Suprapubic skin (tissue), 4 donors: ENCODE measurements around the gene MUC5AC. TPM values are rescaled to one million over a fixed set of nuclear protein-coding genes. Genes with fewer than 3 reads are reported as not detected.
"Not testable (repeated sequence)": the region's sequence is repeated elsewhere in the genome, so short reads cannot be mapped to it uniquely, and the experiment has no call there.

Source experiments
- DNase-seq, 2 donors: peaks; one replicate each; pipeline ENCODE4 v3.0.0-alpha.2; 2019; ENCODE audit warnings: low spot score in 2 of 2
- H3K27ac ChIP-seq: fragments of 200-600 bp; sonication (generic); one replicate; pipeline ENCODE4 v1.5.1; 2019
- H3K27me3 ChIP-seq: fragments of 200-600 bp; sonication (generic); one replicate; pipeline ENCODE4 v1.5.1; 2019
- H3K36me3 ChIP-seq: fragments of 200-600 bp; sonication (generic); one replicate; pipeline ENCODE4 v1.5.1; 2019
- H3K4me1 ChIP-seq: fragments of 200-600 bp; sonication (generic); one replicate; pipeline ENCODE4 v1.5.1; 2019
- H3K4me3 ChIP-seq: fragments of 200-600 bp; sonication (generic); one replicate; pipeline ENCODE4 v1.5.1; 2019; ENCODE audit warnings: mild to moderate bottlenecking
- H3K9me3 ChIP-seq: fragments of 200-600 bp; sonication (generic); one replicate; pipeline ENCODE4 v1.5.1; 2019
- CTCF ChIP-seq, 2 donors: fragments of 200-600 bp in 1 of 2; fragments of 450-650 bp in 1 of 2; sonication (generic) in 1 of 2; IDR thresholded peaks; one replicate each; pipeline ENCODE4 v1.5.1; 2016 to 2019; ENCODE audit warnings: antibody characterized with exemption in 2 of 2, mild to moderate bottlenecking in 1 of 2, moderate library complexity in 1 of 2
- EP300 ChIP-seq: sonication (generic); formaldehyde crosslinking; IDR thresholded peaks from one replicate; pipeline ENCODE4 v1.6.1; 2017; ENCODE audit warnings: antibody characterized with exemption
- POLR2A ChIP-seq, 2 donors: fragments of 450-650 bp; IDR thresholded peaks; one replicate each; pipeline ENCODE4 v1.6.1; 2017; ENCODE audit warnings: antibody characterized with exemption in 2 of 2, mild to moderate bottlenecking in 2 of 2, moderate library complexity in 2 of 2
- POLR2AphosphoS5 ChIP-seq, 3 donors: sonication (generic); formaldehyde crosslinking; IDR thresholded peaks; one replicate each; pipeline ENCODE4 v1.6.1; 2017; ENCODE audit warnings: antibody characterized with exemption in 3 of 3
- WGBS: methylation state at CpG from one replicate; pipeline ENCODE4 v1.1.5; 2018; 5-methylcytosine and 5-hydroxymethylcytosine counted together
- total RNA-seq, 4 donors: library from RNA; depleted of rRNA; stranded (reverse); fragments of >200 nt; gene quantifications; one replicate each; pipeline ENCODE4 v1.1.0, GENCODE V29; 2016

MUC5AC gene
- total RNA-seq, 4 donors from 2014 or later: not detected

GRCh38 chr11:1179641-1180040 is 21.9 kb downstream of the MUC5AC start:
- no peak overlapping the region for H3K27ac ChIP-seq
- TF ChIP-seq POLR2AphosphoS5 (IDR thresholded peaks at IDR 0.05) (no peak), CTCF (IDR thresholded peaks at IDR 0.05) (no peak), POLR2A (IDR thresholded peaks at IDR 0.05) (no peak), EP300 (no peak)
- WGBS: 71% methylated on average over 5 of the region's 17 CpGs
- DNase-seq: no peak
- no peak overlapping the region for H3K4me3 ChIP-seq
- no peaks in the 10 kb centered on the region for H3K4me1 ChIP-seq
- H3K27me3 ChIP-seq: peaks cover 28% of the 10 kb centered on the region
- no peaks in the 10 kb centered on the region for H3K36me3 ChIP-seq
- no peaks in the 10 kb centered on the region for H3K9me3 ChIP-seq

GRCh38 chr11:1180171-1180570 is 22.4 kb downstream of the MUC5AC start:
- Histone ChIP-seq H3K4me3 (no peak overlapping the region), H3K27me3 (peaks cover 28% of the 10 kb centered on the region), H3K9me3 (no peaks in the 10 kb centered on the region), H3K36me3 (no peaks in the 10 kb centered on the region), H3K27ac (no peak overlapping the region), H3K4me1 (no peaks in the 10 kb centered on the region)
- no CpG with 5 or more reads among the region's 15 CpGs for WGBS
- TF ChIP-seq POLR2AphosphoS5 (IDR thresholded peaks at IDR 0.05): no peak
- no peak for TF ChIP-seq CTCF (IDR thresholded peaks at IDR 0.05)
- no peak for TF ChIP-seq EP300
- TF ChIP-seq POLR2A (IDR thresholded peaks at IDR 0.05): no peak
- no peak for DNase-seq

GRCh38 chr11:1180947-1181391 is 23.2 kb downstream of the MUC5AC start:
- WGBS: 82% methylated on average over 21 of the region's 29 CpGs
- Histone ChIP-seq H3K4me1 (no peaks in the 10 kb centered on the region), H3K4me3 (no peak overlapping the region), H3K27ac (no peak overlapping the region), H3K9me3 (no peaks in the 10 kb centered on the region), H3K27me3 (peaks cover 31% of the 10 kb centered on the region), H3K36me3 (no peaks in the 10 kb centered on the region)
- no peak for DNase-seq
- TF ChIP-seq CTCF (IDR thresholded peaks at IDR 0.05) (no peak), POLR2AphosphoS5 (IDR thresholded peaks at IDR 0.05) (no peak), POLR2A (IDR thresholded peaks at IDR 0.05) (no peak), EP300 (no peak)

GRCh38 chr11:1181420-1181819 is 23.7 kb downstream of the MUC5AC start:
- H3K9me3 ChIP-seq: no peaks in the 10 kb centered on the region
- H3K4me3 ChIP-seq: no peak overlapping the region
- no CpG with 5 or more reads among the region's 10 CpGs for WGBS
- no peaks in the 10 kb centered on the region for H3K36me3 ChIP-seq
- H3K27me3 ChIP-seq: peaks cover 35% of the 10 kb centered on the region
- TF ChIP-seq POLR2AphosphoS5 (IDR thresholded peaks at IDR 0.05) (no peak), EP300 (no peak), CTCF (IDR thresholded peaks at IDR 0.05) (no peak), POLR2A (IDR thresholded peaks at IDR 0.05) (no peak)
- DNase-seq: no peak
- H3K27ac ChIP-seq: no peak overlapping the region
- H3K4me1 ChIP-seq: no peaks in the 10 kb centered on the region

- no peak for DNase-seq
- Histone ChIP-seq H3K9me3 (no peaks in the 10 kb centered on the region), H3K27ac (no peak overlapping the region), H3K4me1 (no peaks in the 10 kb centered on the region), H3K36me3 (no peaks in the 10 kb centered on the region), H3K4me3 (no peak overlapping the region), H3K27me3 (peaks cover 31% of the 10 kb centered on the region)
- 88% methylated on average over 15 of the region's 41 CpGs for WGBS
- TF ChIP-seq POLR2A (IDR thresholded peaks at IDR 0.05): no peak
- no peak for TF ChIP-seq CTCF (IDR thresholded peaks at IDR 0.05)
These were observed 24.2 kb downstream of the MUC5AC start for GRCh38 chr11:1181853-1182535.

GRCh38 chr11:1184139-1184538 is 26.4 kb downstream of the MUC5AC start:
- H3K36me3 ChIP-seq, H3K9me3 ChIP-seq, H3K27ac ChIP-seq, H3K4me1 ChIP-seq, H3K4me3 ChIP-seq, DNase-seq: not testable (repeated sequence)
- H3K27me3 ChIP-seq: peaks cover 20% of the 10 kb centered on the region
- WGBS: 94% methylated on average over 7 of the region's 22 CpGs

- H3K27me3 ChIP-seq: peaks cover 31% of the 10 kb centered on the region
- WGBS: 68% methylated on average over 6 of the region's 15 CpGs
- peak; percentile 32 to 45 for DNase-seq
- H3K9me3 ChIP-seq, H3K4me3 ChIP-seq, H3K4me1 ChIP-seq, H3K27ac ChIP-seq, H3K36me3 ChIP-seq: not testable (repeated sequence)
These were observed 30.8 kb downstream of the MUC5AC start for GRCh38 chr11:1188451-1189130.

GRCh38 chr11:1189816-1190215 is 32.1 kb downstream of the MUC5AC start:
- H3K4me3 ChIP-seq, H3K4me1 ChIP-seq, H3K9me3 ChIP-seq, H3K36me3 ChIP-seq, H3K27ac ChIP-seq: not testable (repeated sequence)
- WGBS: 85% methylated on average over 12 of the region's 12 CpGs
- H3K27me3 ChIP-seq: peaks cover 31% of the 10 kb centered on the region
- peak; percentile 13 to 27 for DNase-seq
